Mammary epithelial cell (primary cell): ENCODE data around the gene PRR7.

Experiments used
- CTCF ChIP-seq, 2 donors: IDR thresholded peaks in 1 of 2; conservative IDR thresholded peaks in 1 of 2; 2 replicates each; pipeline ENCODE4 v1.5.1; 2011 to 2012; ENCODE audit warnings: inconsistent platforms in 2 of 2, low read length in 2 of 2, mild to moderate bottlenecking in 2 of 2, control low read depth in 1 of 2, low read depth in 1 of 2; ENCODE audit not compliant: insufficient read depth in 1 of 2; ENCODE audit errors: extremely low read depth in 1 of 2
- EZH2 ChIP-seq: IDR thresholded peaks from 2 replicates; pipeline ENCODE4 v1.6.1; 2012; ENCODE audit warnings: low read length, inconsistent platforms, borderline replicate concordance

GRCh38 chr5:177472460-177473442, 26.1 kb downstream of the PRR7 start:
- TF ChIP-seq CTCF (conservative IDR thresholded peaks at IDR 0.05 in 1 of 2, IDR thresholded peaks at IDR 0.05 in 1 of 2; ENCODE audit: extremely low read depth in 1 of 2, insufficient read depth in 1 of 2, low read depth in 1 of 2, low read length in 2 of 2) (no peak), EZH2 (no peak)
